SK-N-SH (cell line): Measurements from ENCODE around the gene CPED1. TPM values are rescaled to one million over a fixed set of nuclear protein-coding genes. Genes with fewer than 3 reads are reported as not detected.

ENCODE experiments used
- CTCF ChIA-PET: fragments of 300-600, 350-600 bp; formaldehyde crosslinking; extraction: SDS; loops from one replicate; lab custom pipeline; 2021; lab: Yijun Ruan, JAX
- POLR2A ChIA-PET: fragments of 350-600 bp; sonication (Branson Sonifier 250); formaldehyde crosslinking; extraction: SDS; loops from one replicate; lab custom pipeline; 2020; ENCODE audit warnings: antibody characterized with exemption, inconsistent platforms; lab: Yijun Ruan, JAX
- DNase-seq: peaks from one replicate; pipeline ENCODE4 v3.0.0; 2012
- H2AFZ ChIP-seq: fragments of 200-600 bp; sonication (generic); 2 replicates; pipeline ENCODE4 v1.8.1; 2016; ENCODE audit warnings: antibody characterized with exemption, mild to moderate bottlenecking, low read depth
- H3F3A ChIP-seq: fragments of 200-600 bp; sonication (generic); replicated peaks from 2 replicates; pipeline ENCODE3; 2016; ENCODE audit warnings: antibody characterized with exemption, mild to moderate bottlenecking; ENCODE audit not compliant: insufficient read depth
- H3K27ac ChIP-seq, 2 experiments: fragments of 200-500 bp in 1 of 2; fragments of 200-600 bp in 1 of 2; sonication (Bioruptor generic) in 1 of 2; sonication (generic), shearing (Covaris generic) in 1 of 2; 2 replicates each; pipeline versions ENCODE4 v1.5.1 to v1.6.1; 2014 to 2016; ENCODE audit warnings: low read depth in 2 of 2, inconsistent platforms in 1 of 2, low read length in 1 of 2, mild to moderate bottlenecking in 1 of 2, mixed read lengths in 1 of 2
- H3K27me3 ChIP-seq: fragments of 200-600 bp; sonication (generic), shearing (Covaris generic); 2 replicates; pipeline ENCODE4 v1.6.1; 2016; ENCODE audit warnings: mixed run types; ENCODE audit not compliant: insufficient read depth
- H3K36me3 ChIP-seq, 2 experiments: fragments of 200-500 bp in 1 of 2; fragments of 200-600 bp in 1 of 2; sonication (Bioruptor generic) in 1 of 2; sonication (generic) in 1 of 2; replicated peaks in 1 of 2; 2 replicates each; pipeline versions ENCODE3 to v1.5.1; 2014 to 2016; ENCODE audit warnings: low read length in 1 of 2, mild to moderate bottlenecking in 1 of 2; ENCODE audit not compliant: insufficient read depth in 2 of 2, control insufficient read depth in 1 of 2
- H3K4me1 ChIP-seq, 2 experiments: fragments of 200-500 bp in 1 of 2; fragments of 200-600 bp in 1 of 2; sonication (Bioruptor generic) in 1 of 2; sonication (generic), shearing (Covaris generic) in 1 of 2; 2 replicates each; pipeline versions ENCODE4 v1.5.1 to v1.6.1; 2014 to 2016; ENCODE audit warnings: low read depth in 1 of 2, low read length in 1 of 2, mixed run types in 1 of 2; ENCODE audit not compliant: insufficient read depth in 2 of 2, control insufficient read depth in 1 of 2
- H3K4me2 ChIP-seq: fragments of 200-600 bp; sonication (generic), shearing (Covaris generic); 2 replicates; pipeline ENCODE4 v1.6.1; 2017; ENCODE audit warnings: mixed run types
- H3K4me3 ChIP-seq, 2 experiments: fragments of 200-500 bp in 1 of 2; fragments of 200-600 bp in 1 of 2; sonication (Bioruptor generic) in 1 of 2; sonication (generic), shearing (Covaris generic) in 1 of 2; 2 replicates each; pipeline versions ENCODE4 v1.5.1 to v1.8.1; 2014 to 2016; ENCODE audit warnings: low read depth in 2 of 2, inconsistent platforms in 1 of 2, low read length in 1 of 2, mild to moderate bottlenecking in 1 of 2, mixed read lengths in 1 of 2, moderate library complexity in 1 of 2
- H3K79me2 ChIP-seq: fragments of 200-600 bp; sonication (generic); 2 replicates; pipeline ENCODE4 v1.8.1; 2017; ENCODE audit warnings: mild to moderate bottlenecking; ENCODE audit not compliant: insufficient read depth
- H3K9ac ChIP-seq: fragments of 200-600 bp; sonication (generic); 2 replicates; pipeline ENCODE4 v1.6.1; 2017; ENCODE audit warnings: mixed run types
- H3K9me2 ChIP-seq: fragments of 200-600 bp; sonication (generic); 2 replicates; pipeline ENCODE4 v1.6.1; 2017; ENCODE audit warnings: mixed run types
- H3K9me3 ChIP-seq: fragments of 200-600 bp; sonication (generic); 2 replicates; pipeline ENCODE4 v1.6.1; 2017; ENCODE audit warnings: mixed run types, mild to moderate bottlenecking, moderate library complexity
- H4K20me1 ChIP-seq: fragments of 200-600 bp; sonication (generic); 2 replicates; pipeline ENCODE4 v1.6.1; 2017; ENCODE audit warnings: mild to moderate bottlenecking, mixed run types; ENCODE audit not compliant: insufficient read depth
- CHD2 ChIP-seq: fragments of 150-350 bp; IDR thresholded peaks from 2 replicates; pipeline ENCODE4 v1.6.1; 2018; ENCODE audit warnings: low read length; ENCODE audit not compliant: partially characterized antibody
- ELF1 ChIP-seq: IDR thresholded peaks from 2 replicates; pipeline ENCODE4 v1.4.0; 2012
- EP300 ChIP-seq, 2 experiments: IDR thresholded peaks; 2 replicates each; pipeline versions ENCODE4 v1.4.0 to v1.6.1; 2012; ENCODE audit warnings: borderline replicate concordance in 1 of 2, low read depth in 1 of 2, low read length in 1 of 2
- EZH2phosphoT487 ChIP-seq: fragments of 200-600 bp; sonication (generic); IDR thresholded peaks from 2 replicates; pipeline ENCODE4 v1.6.1; 2017; ENCODE audit warnings: low read depth, mixed run types, mild to moderate bottlenecking, antibody characterized with exemption, moderate library complexity, borderline replicate concordance
- FOSL2 ChIP-seq: IDR thresholded peaks from 2 replicates; pipeline ENCODE4 v1.4.0; 2012; ENCODE audit warnings: low read depth, mild to moderate bottlenecking, moderate library complexity, borderline replicate concordance
- FOXM1 ChIP-seq: IDR thresholded peaks from 2 replicates; pipeline ENCODE4 v1.4.0; 2012; ENCODE audit warnings: low read depth, mild to moderate bottlenecking
- GABPA ChIP-seq: IDR thresholded peaks from 2 replicates; pipeline ENCODE4 v1.4.0; 2012; ENCODE audit warnings: low read depth, mild to moderate bottlenecking
- GATA2 ChIP-seq: sonication (generic); formaldehyde crosslinking; IDR thresholded peaks from 2 replicates; pipeline ENCODE4 v1.5.0; 2020; ENCODE audit warnings: mild to moderate bottlenecking, missing genetic modification reagents
- IRF3 ChIP-seq: fragments of 150-350 bp; IDR thresholded peaks from 2 replicates; pipeline ENCODE4 v1.6.1; 2016; ENCODE audit warnings: mild to moderate bottlenecking, low read depth, low read length
- JUND ChIP-seq: IDR thresholded peaks from 2 replicates; pipeline ENCODE4 v1.4.0; 2012
- MAX ChIP-seq: IDR thresholded peaks from 2 replicates; pipeline ENCODE4 v1.4.0; 2012; ENCODE audit warnings: low read depth
- MEF2A ChIP-seq: IDR thresholded peaks from 2 replicates; pipeline ENCODE4 v1.4.0; 2012; ENCODE audit warnings: low read depth, borderline replicate concordance
- MXI1 ChIP-seq: IDR thresholded peaks from 2 replicates; pipeline ENCODE4 v1.6.1; 2012; ENCODE audit warnings: mild to moderate bottlenecking, low read depth, low read length, improper control_type of control experiment
- NFIC ChIP-seq: IDR thresholded peaks from 2 replicates; pipeline ENCODE4 v1.4.0; 2012; ENCODE audit warnings: borderline replicate concordance
- NRF1 ChIP-seq: IDR thresholded peaks from 2 replicates; pipeline ENCODE4 v1.6.1; 2012; ENCODE audit warnings: low read depth, mild to moderate bottlenecking, low read length
- PBX3 ChIP-seq: IDR thresholded peaks from 2 replicates; pipeline ENCODE4; 2012
- POLR2AphosphoS5 ChIP-seq: IDR thresholded peaks from 2 replicates; pipeline ENCODE4 v1.6.1; 2012; ENCODE audit warnings: low read depth, low read length
- RXRA ChIP-seq: IDR thresholded peaks from 2 replicates; pipeline ENCODE4 v1.4.0; 2012; ENCODE audit warnings: low read depth, mild to moderate bottlenecking, borderline replicate concordance
- SIN3A ChIP-seq: IDR thresholded peaks from 2 replicates; pipeline ENCODE4 v1.6.1; 2012; ENCODE audit warnings: low read depth, mild to moderate bottlenecking, low read length, moderate library complexity, borderline replicate concordance
- SMC3 ChIP-seq: IDR thresholded peaks from 2 replicates; pipeline ENCODE4 v1.6.1; 2012; ENCODE audit warnings: low read depth, low read length, improper control_type of control experiment
- TCF12 ChIP-seq: IDR thresholded peaks from 2 replicates; pipeline ENCODE4 v1.4.0; 2012
- TEAD4 ChIP-seq: IDR thresholded peaks from 2 replicates; pipeline ENCODE4 v1.4.0; 2012; ENCODE audit warnings: mild to moderate bottlenecking, borderline replicate concordance; ENCODE audit not compliant: insufficient read depth
- USF1 ChIP-seq: IDR thresholded peaks from 2 replicates; pipeline ENCODE4 v1.4.0; 2012; ENCODE audit warnings: low read depth, borderline replicate concordance
- YY1 ChIP-seq: IDR thresholded peaks from 2 replicates; pipeline ENCODE4 v1.4.0; 2012; ENCODE audit warnings: low read depth, mild to moderate bottlenecking
- ZBTB33 ChIP-seq: IDR thresholded peaks from 2 replicates; pipeline ENCODE4 v1.4.0; 2012; ENCODE audit warnings: low read depth, borderline replicate concordance
- WGBS: methylation state at CpG from one replicate; pipeline ENCODE4 v1.1.6; 2017; ENCODE audit warnings: low lambda C conversion rate; 5-methylcytosine and 5-hydroxymethylcytosine counted together
- polyA plus RNA-seq, 3 experiments: library from polyadenylated mRNA; depleted of rRNA; stranded (reverse); fragments of >200 nt; gene quantifications; 2 replicates each; pipeline ENCODE4 v1.2.3, GENCODE V29; 2012

CPED1 gene
- polyA plus RNA-seq, 1 of the 3 experiments (the other 2 are of a cell fraction): 4.4 TPM

GRCh38 chr7:121084748-121085336 lies 96.3 kb downstream of the CPED1 start:
- TF ChIP-seq POLR2AphosphoS5: peak; percentile 27; the same call in 1 of the 2 replicates
- TF ChIP-seq JUND: peak; percentile 86
- TF ChIP-seq SIN3A: peak; percentile 54; the same call in 1 of the 2 replicates
- TF ChIP-seq MAX: peak; percentile 77
- TF ChIP-seq FOSL2: peak; percentile 89
- TF ChIP-seq NRF1: no peak
- TF ChIP-seq GABPA: no peak; the same call in 1 of the 2 replicates
- TF ChIP-seq EZH2phosphoT487: no peak
- TF ChIP-seq PBX3: peak; percentile 62
- no peak for TF ChIP-seq GATA2
- TF ChIP-seq EP300 (IDR thresholded peaks at IDR 0.05; ENCODE audit: borderline replicate concordance in 1 of 2, low read depth in 1 of 2, low read length in 1 of 2): peak; percentile 28 to 90; a peak in 3 of 4 replicates
- no peak for TF ChIP-seq USF1
- no peak for TF ChIP-seq SMC3
- peak; percentile 87; the same call in 1 of the 2 replicates for TF ChIP-seq MEF2A
- 0 out of 2 replicates have a peak, but pooled peaks have one; percentile 52 for TF ChIP-seq ZBTB33
- TF ChIP-seq MXI1: 0 out of 2 replicates have a peak, but pooled peaks have one; percentile 30
- no peak for TF ChIP-seq CHD2
- peak; percentile 49; the same call in 1 of the 2 replicates for TF ChIP-seq FOXM1
- peak; percentile 60 for TF ChIP-seq NFIC
- no peak for TF ChIP-seq IRF3
- TF ChIP-seq ELF1: 0 out of 2 replicates have a peak, but pooled peaks have one; percentile 20
- 0 out of 2 replicates have a peak, but pooled peaks have one; percentile 17 for TF ChIP-seq YY1
- TF ChIP-seq TCF12: peak; percentile 94
- TF ChIP-seq TEAD4: peak; percentile 95
- TF ChIP-seq RXRA: peak; percentile 62; the same call in 1 of the 2 replicates
- H3K9ac ChIP-seq: peak overlapping the region; percentile 49; the same call in 1 of the 2 replicates
- peak overlapping the region; percentile 68 for H3K4me2 ChIP-seq
- peak; percentile 10 for DNase-seq
- no peaks in the 10 kb centered on the region for H3K36me3 ChIP-seq
- H4K20me1 ChIP-seq: no peaks in the 10 kb centered on the region
- peaks cover 29% of the 10 kb centered on the region for H3F3A ChIP-seq
- peak overlapping the region; percentile 18 for H2AFZ ChIP-seq
- H3K9me3 ChIP-seq: no peaks in the 10 kb centered on the region
- ChIA-PET POLR2A (interaction anchor here (1.2 kb wide), 1 partner anchor 96 kb away, joined by 3 read pairs; the partner anchor contains the start of gene CPED1), CTCF (interaction anchor here (0.7 to 18.1 kb wide), 11 partner anchors 9 to 293 kb away, joined by 3 to 397 read pairs (median 7); partner anchors contain the start of genes CPED1 and TSPAN12)
- no peaks in the 10 kb centered on the region for H3K79me2 ChIP-seq
- H3K9me2 ChIP-seq: no peaks in the 10 kb centered on the region
- WGBS: 12% methylated on average over 5 of the region's 5 CpGs
- H3K4me1 ChIP-seq: peaks cover 4 to 42% of the 10 kb centered on the region in 2 experiments
- no peaks in the 10 kb centered on the region for H3K27me3 ChIP-seq
- 0 out of 4 replicates have a peak overlapping the region, but pooled peaks of 1 of the 2 experiments have one; percentile 10 for H3K4me3 ChIP-seq
- peak overlapping the region; percentile 43 to 78; a peak in 3 of 4 replicates for H3K27ac ChIP-seq
